SK-N-MC (cell line): ENCODE data around the gene APOLD1.
"Not testable (repeated sequence)": the region's sequence is repeated elsewhere in the genome, so short reads cannot be mapped to it uniquely, and the experiment has no call there.

Experiments used
- EZH2 ChIP-seq: fragments of 200-600 bp; sonication (generic); IDR thresholded peaks from one replicate; pipeline ENCODE4 v1.6.1; 2017; ENCODE audit warnings: antibody characterized with exemption
- POLR2AphosphoS5 ChIP-seq: IDR thresholded peaks from 2 replicates; pipeline ENCODE4 v1.6.1; 2012; ENCODE audit warnings: mild to moderate bottlenecking, low read depth, low read length, borderline replicate concordance

- TF ChIP-seq POLR2AphosphoS5, EZH2: not testable (repeated sequence)
These were observed 54.0 kb downstream of the APOLD1 start for GRCh38 chr12:12839439-12839838.
